Measurements from ENCODE around the gene CAMK1D.
"Not testable (repeated sequence)": the region's sequence is repeated elsewhere in the genome, so short reads cannot be mapped to it uniquely, and the experiment has no call there.

The CAMK1D gene

DNA sequence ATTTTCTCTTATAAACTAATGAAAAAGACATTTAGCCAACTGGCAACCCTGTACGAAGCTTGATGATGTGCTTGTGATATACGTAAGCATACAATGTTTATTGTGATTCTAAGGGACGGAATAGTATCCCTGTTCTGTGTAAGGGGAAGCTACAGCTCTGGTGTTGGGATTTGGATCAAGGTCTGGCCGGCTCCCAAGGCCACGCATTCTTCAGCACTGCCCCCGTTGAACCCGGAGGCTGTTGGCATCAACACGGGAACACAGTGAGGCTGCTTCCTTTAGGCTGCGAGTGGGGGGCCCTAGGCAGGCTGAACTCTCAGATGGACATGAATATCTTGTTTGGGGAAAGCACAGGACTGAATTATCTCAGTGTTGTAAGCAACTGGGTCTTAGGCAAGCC, 180.6 kb downstream of the CAMK1D start:
- DNase-seq = no peak

- peak; percentile 21 for DNase-seq
Observed at GRCh38 chr10:12531305-12532220, 182.2 kb downstream of the CAMK1D start.

DNA sequence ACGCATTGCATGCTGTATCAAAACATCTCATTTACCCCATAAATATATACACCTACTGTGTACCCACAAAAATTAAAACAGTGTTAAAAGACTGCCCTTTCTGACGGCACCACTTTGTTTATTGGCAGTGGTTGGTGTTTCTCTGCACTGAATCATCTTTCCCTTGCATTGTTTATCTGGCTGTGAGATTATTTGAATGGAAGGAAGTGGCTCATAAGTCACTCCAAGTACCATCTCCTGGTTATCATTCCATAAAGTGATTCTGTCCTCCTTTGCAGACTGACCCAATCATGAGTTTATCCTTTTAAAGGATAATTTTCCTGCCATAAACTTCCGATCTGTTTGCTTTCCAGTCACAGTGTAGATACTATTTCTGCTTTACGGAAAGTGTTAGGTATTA, 183.8 kb downstream of the CAMK1D start:
- no peak for DNase-seq

GRCh38 chr10:12533723-12534122, 184.4 kb downstream of the CAMK1D start:
- DNase-seq = no peak

- DNase-seq = no peak
Observed at GRCh38 chr10:12534824-12535223, 185.5 kb downstream of the CAMK1D start.

- no peak for DNase-seq
Observed at GRCh38 chr10:12535656-12536055, 186.3 kb downstream of the CAMK1D start.

DNA sequence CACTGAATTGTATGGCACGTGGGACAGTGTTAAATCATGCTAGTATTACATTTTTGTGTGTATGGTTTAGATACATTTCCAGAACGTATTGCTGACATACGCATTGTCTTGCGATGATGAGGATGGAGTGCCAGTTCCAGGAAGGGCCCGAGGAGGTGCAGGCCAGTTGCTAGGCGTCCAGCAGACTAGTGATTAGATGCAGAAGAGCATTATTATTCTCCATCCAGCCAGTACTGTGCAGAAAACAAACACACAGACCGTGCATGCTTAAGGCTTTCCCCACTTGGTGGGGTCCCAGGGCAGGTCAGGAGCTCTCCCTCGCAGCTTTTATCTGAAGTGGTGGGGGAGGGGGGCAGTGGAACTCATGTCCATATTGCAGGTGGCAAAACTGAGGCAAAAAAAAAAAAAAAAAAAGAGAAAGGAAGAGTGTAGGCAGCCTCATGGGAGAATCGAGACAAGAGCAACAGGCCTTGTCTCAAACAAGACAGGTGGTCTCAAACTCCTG, 189.2 kb downstream of the CAMK1D start:
- no peak for DNase-seq

DNA sequence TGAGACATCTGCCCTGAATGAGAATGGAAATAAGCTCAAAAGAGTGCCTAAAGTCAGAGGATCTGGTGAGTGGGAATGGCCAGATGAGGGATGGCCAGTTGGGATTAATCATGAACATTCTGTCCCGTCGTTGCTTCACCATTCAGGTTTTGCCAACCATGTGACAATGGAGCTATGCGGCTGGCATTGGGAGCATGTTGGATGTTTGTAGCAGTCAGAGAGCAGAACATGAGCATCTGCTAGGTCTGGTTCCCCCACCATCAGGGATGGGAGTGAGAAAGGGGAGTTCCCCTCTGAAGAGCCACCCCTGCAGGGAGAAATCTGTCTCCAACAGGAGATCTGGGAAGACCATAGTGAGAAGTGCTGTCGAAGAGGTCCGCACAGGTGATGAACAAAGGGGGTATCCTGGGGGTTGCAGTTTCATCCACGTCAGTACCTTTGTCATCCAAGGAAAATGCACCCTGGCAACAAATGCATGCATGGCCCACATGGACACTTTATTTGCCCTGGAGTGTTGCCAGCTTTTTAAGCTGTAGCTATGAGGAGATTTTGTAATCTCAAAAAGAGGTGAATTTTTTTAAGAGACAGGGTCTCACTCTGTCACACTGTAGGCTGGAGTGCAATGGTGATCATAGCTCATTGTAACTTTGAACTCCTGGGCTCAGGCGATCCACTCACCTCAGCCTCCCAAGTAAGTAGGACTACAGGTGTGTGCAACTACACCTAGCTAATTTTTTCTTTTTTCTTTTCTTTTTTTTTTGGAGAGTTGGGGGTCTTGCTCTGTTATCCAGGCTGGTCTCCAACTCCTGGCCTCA, 190.2 kb downstream of the CAMK1D start:
- DNase-seq = no peak

DNA sequence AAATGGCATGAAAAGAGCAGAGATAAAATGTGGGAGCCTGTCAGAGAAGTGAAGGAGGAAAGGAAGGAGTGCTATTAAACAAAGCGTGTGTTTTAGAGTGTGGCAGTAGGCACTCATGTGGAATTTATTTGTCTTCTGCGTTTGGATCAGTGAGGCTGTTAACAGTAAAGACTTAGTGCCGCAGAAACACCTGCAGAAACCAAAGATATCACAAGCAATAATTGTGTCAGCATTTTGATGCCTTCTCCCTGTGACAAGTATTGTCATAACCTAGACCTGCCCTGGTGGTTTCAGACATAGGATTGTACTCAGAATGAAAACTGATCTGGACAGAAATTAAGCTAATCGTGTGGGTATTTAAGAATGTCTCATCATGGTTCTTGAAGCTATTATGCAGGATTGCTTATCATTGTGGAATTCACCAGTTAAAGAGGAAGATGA, 191.0 kb downstream of the CAMK1D start:
- peak; percentile 18 for DNase-seq

- no peak for DNase-seq
Observed at GRCh38 chr10:12541446-12542067, 192.2 kb downstream of the CAMK1D start.

GRCh38 chr10:12542133-12542670, 192.9 kb downstream of the CAMK1D start:
- no peak for DNase-seq

DNA sequence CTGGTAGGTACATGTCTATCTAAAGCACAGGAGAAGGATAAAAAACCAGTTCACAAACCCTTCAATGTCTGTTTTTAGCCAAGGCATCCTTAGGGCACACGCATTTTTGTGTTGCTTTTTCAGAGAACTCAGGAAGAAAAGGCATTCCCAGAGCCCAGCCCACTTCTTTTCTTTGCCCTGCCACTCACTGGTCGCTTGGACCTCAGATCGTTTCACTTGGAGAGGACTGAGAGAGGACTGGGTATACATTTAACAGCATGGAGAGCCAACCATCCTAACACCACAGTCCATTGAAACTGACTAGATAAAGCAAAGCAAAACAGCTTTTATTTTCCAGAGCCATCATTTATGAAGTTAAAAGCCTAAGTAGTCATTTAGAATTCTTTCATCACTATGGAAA, 194.2 kb downstream of the CAMK1D start:
- no peak for DNase-seq

DNA sequence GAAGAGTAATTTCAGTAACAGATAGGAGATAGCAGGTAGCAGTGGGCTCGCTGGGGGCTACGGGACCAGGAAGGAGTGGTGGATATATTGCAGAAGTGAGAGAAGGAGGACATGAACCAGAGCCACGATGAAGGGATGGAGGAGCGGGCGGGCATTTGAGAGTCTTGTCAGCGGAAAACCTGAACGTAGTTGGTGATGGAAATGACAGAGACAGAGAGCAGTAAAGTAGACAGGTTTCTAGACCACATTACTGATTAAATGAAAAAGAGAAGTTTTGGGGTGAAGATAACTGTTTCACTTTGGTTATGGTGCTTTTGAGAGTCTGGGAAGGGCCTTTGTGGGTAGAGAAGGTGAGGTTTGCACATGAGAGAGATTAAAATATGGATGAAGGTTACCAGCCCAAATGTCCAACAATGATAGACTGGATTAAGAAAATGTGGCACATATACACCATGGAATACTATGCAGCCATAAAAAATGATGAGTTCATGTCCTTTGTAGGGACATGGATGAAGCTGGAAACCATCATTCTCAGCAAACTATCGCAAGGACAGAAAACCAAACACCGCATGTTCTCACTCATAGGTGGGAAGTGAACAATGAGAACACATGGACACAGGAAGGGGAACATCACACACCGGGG, 196.9 kb downstream of the CAMK1D start:
- DNase-seq = not testable (repeated sequence)

- DNase-seq = no peak
Observed at GRCh38 chr10:12547301-12547771, 198.0 kb downstream of the CAMK1D start.

- DNase-seq = no peak
Observed at GRCh38 chr10:12549297-12549696, 199.9 kb downstream of the CAMK1D start.

DNA sequence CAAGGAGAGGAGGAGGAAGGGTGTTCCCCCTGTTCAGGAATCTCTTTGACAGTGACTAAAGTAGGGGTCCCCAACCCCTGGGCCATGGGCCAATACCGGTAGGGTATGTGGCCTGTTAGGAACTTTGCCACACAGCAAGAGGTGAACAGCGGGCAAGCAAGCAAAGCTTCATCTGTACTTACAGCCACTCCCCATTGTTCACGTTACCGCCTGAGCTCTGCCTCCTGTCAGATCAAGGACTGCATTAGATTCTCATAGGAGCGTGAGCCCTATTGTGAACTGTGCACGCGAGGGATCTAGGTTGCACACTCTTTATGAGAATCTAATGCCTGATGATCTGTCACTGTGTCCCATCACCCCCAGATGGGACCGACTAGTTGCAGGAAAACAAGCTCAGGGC, 201.6 kb downstream of the CAMK1D start:
- DNase-seq = no peak

DNA sequence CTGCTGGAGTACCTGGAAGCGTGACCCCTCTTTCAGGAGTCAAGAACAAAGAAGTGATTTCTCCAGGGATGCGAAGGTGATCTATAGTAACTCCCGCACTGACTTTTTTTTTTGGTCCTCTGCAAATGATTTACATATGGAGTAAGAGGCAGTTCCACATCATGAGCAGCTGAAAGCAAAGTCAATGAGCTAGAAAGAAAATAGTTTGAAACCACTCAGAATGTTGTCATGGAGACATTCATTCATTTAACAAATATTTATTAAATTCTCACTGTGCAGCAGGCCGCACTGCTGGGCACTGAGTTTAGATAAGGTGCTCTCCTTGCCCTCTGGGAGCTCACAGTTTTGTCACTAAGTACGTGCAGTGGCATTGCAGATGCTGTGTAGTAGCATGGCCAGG, 206.7 kb downstream of the CAMK1D start:
- peak; percentile 98 for DNase-seq

DNA sequence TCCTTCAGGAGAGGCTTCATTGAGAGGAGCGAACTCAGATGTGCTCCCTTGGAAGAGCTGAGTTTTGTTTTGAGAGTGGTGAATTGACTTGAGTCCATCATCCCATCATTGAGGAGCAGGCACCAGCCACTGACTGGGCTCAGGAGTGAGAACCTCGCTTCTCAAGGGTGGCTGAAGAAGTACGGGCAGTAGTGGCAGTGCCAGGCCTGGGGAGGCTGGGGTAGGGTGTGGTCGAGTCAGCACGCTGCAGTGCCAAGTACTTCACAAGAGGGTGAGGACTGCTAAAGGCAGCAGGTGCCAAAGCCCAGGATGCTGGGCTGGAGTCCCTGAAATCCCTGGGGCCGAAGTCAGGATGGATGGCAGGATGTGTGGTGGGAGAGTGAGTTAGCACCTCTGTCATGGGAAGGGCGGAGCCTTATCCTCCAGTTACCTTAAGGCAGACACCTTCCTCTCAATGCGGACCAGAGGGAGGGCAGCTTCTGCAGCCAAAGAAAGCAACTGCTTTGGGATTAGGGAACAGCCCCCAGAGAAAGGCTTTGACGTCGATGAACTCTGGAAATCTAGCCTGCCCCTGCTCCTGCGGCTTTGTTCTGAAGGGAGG, 210.3 kb downstream of the CAMK1D start:
- DNase-seq = no peak

DNA sequence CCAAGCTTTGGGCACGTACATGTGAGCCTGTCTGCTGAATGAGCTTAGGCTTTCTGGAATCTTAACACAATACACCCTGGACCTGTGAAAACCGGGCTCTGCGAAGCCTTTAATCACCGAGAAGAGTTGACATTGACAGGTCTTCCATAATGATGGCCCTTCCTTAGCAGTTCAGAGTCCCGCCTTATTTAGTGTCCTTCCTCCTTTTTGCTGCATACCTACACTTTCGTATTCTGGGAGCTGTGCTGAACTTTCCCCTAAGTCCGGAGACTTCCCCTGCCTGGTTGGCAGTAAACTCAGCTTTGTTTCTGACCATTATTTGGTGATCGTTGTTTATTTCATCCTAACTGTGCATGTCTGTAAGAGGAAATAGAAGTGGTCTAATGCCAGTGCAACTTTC, 212.0 kb downstream of the CAMK1D start:
- DNase-seq = no peak

GRCh38 chr10:12561720-12562119, 212.4 kb downstream of the CAMK1D start:
- no peak for DNase-seq

- no peak for DNase-seq
Observed at GRCh38 chr10:12563489-12563888, 214.1 kb downstream of the CAMK1D start.

DNA sequence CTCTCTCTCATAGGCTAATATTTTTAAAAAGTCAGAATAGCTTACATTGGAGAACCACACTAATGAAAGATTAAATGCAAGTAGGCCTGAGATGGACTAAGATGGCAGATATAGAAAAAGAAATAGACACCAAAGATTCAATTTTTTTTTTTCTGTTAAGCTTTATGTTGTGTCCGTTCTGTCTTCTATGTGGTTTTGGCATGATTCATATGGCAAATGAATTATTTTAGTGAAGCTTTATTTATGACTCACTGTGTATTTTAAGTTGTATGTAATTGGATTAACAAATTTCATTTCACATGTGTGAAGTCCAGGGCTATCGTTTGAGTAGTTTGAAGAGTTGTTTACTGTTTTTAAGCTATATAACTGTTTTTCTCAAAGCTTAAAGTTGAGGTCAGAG, 214.8 kb downstream of the CAMK1D start:
- DNase-seq = no peak

Data from kidney glomerular epithelial cell (primary cell).